H1 (cell line): ENCODE data around the gene TXNDC11. TPM values are rescaled to one million over a fixed set of nuclear protein-coding genes. Genes with fewer than 3 reads are reported as not detected.
A peak's percentile ranks its signal among the peaks of the same experiment; 100 is the strongest.

Experiments
- CTCF ChIA-PET: fragments of 300-600 bp; sonication (Branson Sonifier 250); formaldehyde crosslinking; loops from one replicate; lab custom pipeline; 2021; ENCODE audit not compliant: partially characterized antibody; lab: Charles Lee
- POLR2A ChIA-PET: fragments of 300-600 bp; sonication (Branson Sonifier 250); formaldehyde crosslinking; loops from one replicate; lab custom pipeline; 2021; ENCODE audit warnings: inconsistent platforms; ENCODE audit not compliant: partially characterized antibody; lab: Charles Lee
- DNase-seq, 2 experiments: peaks; one replicate each; pipeline versions ENCODE4 v3.0.0 to v3.0.0-alpha.2; 2010 to 2022; ENCODE audit warnings: low spot score in 2 of 2, low read depth in 1 of 2, mixed read lengths in 1 of 2
- FAIRE-seq: peaks from 2 replicates; lab custom pipeline; 2011; peaks lifted over from hg19 to GRCh38; lab: Jason Lieb, UNC
- H2AFZ ChIP-seq: 2 replicates; pipeline ENCODE4 v1.8.1; 2012; ENCODE audit warnings: low read length, inconsistent platforms
- H2AK5ac ChIP-seq: 2 replicates; pipeline ENCODE4 v1.6.1; 2013; ENCODE audit warnings: low read depth, low read length
- H2BK120ac ChIP-seq: replicated peaks from 2 replicates; pipeline ENCODE3; 2013; ENCODE audit warnings: low read depth, low read length, inconsistent platforms
- H2BK12ac ChIP-seq: 2 replicates; pipeline ENCODE4 v1.6.1; 2013; ENCODE audit warnings: low read depth, low read length
- H2BK15ac ChIP-seq: 2 replicates; pipeline ENCODE4 v1.6.1; 2013; ENCODE audit warnings: low read length
- H2BK20ac ChIP-seq: 2 replicates; pipeline ENCODE4 v1.6.1; 2013; ENCODE audit warnings: low read length
- H2BK5ac ChIP-seq: 2 replicates; pipeline ENCODE4 v1.6.1; 2013; ENCODE audit warnings: low read depth, low read length
- H3K14ac ChIP-seq: 2 replicates; pipeline ENCODE4 v1.6.1; 2013; ENCODE audit warnings: inconsistent platforms; ENCODE audit not compliant: insufficient read length
- H3K18ac ChIP-seq: 2 replicates; pipeline ENCODE4 v1.6.1; 2013; ENCODE audit warnings: low read length; ENCODE audit errors: extremely low read depth
- H3K23ac ChIP-seq: 2 replicates; pipeline ENCODE4 v1.6.1; 2013; ENCODE audit warnings: inconsistent platforms; ENCODE audit not compliant: insufficient read length
- H3K23me2 ChIP-seq: 2 replicates; pipeline ENCODE4 v1.6.1; 2013; ENCODE audit warnings: low read depth, low read length
- H3K27ac ChIP-seq: 2 replicates; pipeline ENCODE4 v1.6.1; 2011; ENCODE audit warnings: low read depth, low read length, inconsistent platforms
- H3K27me3 ChIP-seq, 4 experiments: replicated peaks in 1 of 4; 1 replicate in 1 of 4; 2 replicates in 3 of 4; pipeline versions ENCODE4 v1.6.1 to v1.8.1; 2011 to 2013; ENCODE audit warnings: low read length in 3 of 4, mild to moderate bottlenecking in 3 of 4, inconsistent platforms in 2 of 4, mixed read lengths in 2 of 4, moderate library complexity in 1 of 4; ENCODE audit not compliant: control insufficient read depth in 3 of 4, insufficient read depth in 3 of 4; ENCODE audit errors: extremely low read depth in 1 of 4
- H3K36me3 ChIP-seq, 4 experiments: 2 replicates each; pipeline versions ENCODE4 v1.6.1 to v1.8.1; 2011 to 2013; ENCODE audit warnings: mild to moderate bottlenecking in 4 of 4, low read length in 3 of 4, moderate library complexity in 2 of 4, control low read depth in 1 of 4, inconsistent platforms in 1 of 4; ENCODE audit not compliant: insufficient read depth in 4 of 4, control insufficient read depth in 2 of 4
- H3K4ac ChIP-seq: replicated peaks from 2 replicates; pipeline ENCODE3; 2013; ENCODE audit warnings: low read length, low read depth, mixed read lengths, inconsistent platforms; ENCODE audit not compliant: insufficient read length
- H3K4me1 ChIP-seq, 4 experiments: replicated peaks in 1 of 4; 1 replicate in 1 of 4; 2 replicates in 3 of 4; pipeline versions ENCODE4 v1.6.1 to v1.8.1; 2011 to 2013; ENCODE audit warnings: low read length in 3 of 4, inconsistent platforms in 2 of 4, mixed read lengths in 1 of 4; ENCODE audit not compliant: insufficient read depth in 4 of 4, control insufficient read depth in 3 of 4
- H3K4me2 ChIP-seq, 2 experiments: 2 replicates each; pipeline versions ENCODE4 v1.6.1 to v1.8.1; 2011 to 2013; ENCODE audit warnings: low read depth in 2 of 2, low read length in 2 of 2, control low read depth in 1 of 2, inconsistent platforms in 1 of 2, mild to moderate bottlenecking in 1 of 2; ENCODE audit not compliant: insufficient read depth in 1 of 2
- H3K4me3 ChIP-seq, 4 experiments: fragments of 200-600, 300-600 bp in 1 of 4; sonication (generic), shearing (Covaris generic), sonication (Bioruptor Twin) in 1 of 4; 2 replicates each; pipeline versions ENCODE4 v1.5.1 to v1.8.1; 2011 to 2016; ENCODE audit warnings: low read length in 4 of 4, low read depth in 3 of 4, control low read depth in 2 of 4, inconsistent platforms in 2 of 4, mild to moderate bottlenecking in 2 of 4, mixed read lengths in 1 of 4, moderate library complexity in 1 of 4; ENCODE audit not compliant: insufficient read depth in 2 of 4; ENCODE audit errors: extremely low read depth in 1 of 4
- H3K56ac ChIP-seq: replicated peaks from 2 replicates; pipeline ENCODE3; 2013; ENCODE audit warnings: low read depth, mild to moderate bottlenecking, mixed read lengths, low read length, inconsistent platforms; ENCODE audit not compliant: insufficient read length
- H3K79me1 ChIP-seq: 2 replicates; pipeline ENCODE4 v1.6.1; 2013; ENCODE audit warnings: low read depth, low read length, control low read depth
- H3K79me2 ChIP-seq, 2 experiments: 2 replicates each; pipeline versions ENCODE4 v1.6.1 to v1.8.1; 2012 to 2013; ENCODE audit warnings: low read length in 2 of 2, mild to moderate bottlenecking in 2 of 2, inconsistent platforms in 1 of 2; ENCODE audit not compliant: insufficient read depth in 2 of 2, control insufficient read depth in 1 of 2
- H3K9ac ChIP-seq, 4 experiments: replicated peaks in 1 of 4; 1 replicate in 1 of 4; 2 replicates in 3 of 4; pipeline versions ENCODE4 v1.6.1 to v1.8.1; 2011 to 2013; ENCODE audit warnings: low read depth in 3 of 4, low read length in 3 of 4, control low read depth in 2 of 4, mild to moderate bottlenecking in 2 of 4, moderate library complexity in 2 of 4, inconsistent platforms in 1 of 4; ENCODE audit errors: extremely low read depth in 1 of 4
- H3K9me3 ChIP-seq, 2 experiments: 2 replicates each; pipeline versions ENCODE4 v1.6.1 to v1.8.1; 2012 to 2013; ENCODE audit warnings: mild to moderate bottlenecking in 2 of 2, moderate library complexity in 2 of 2, control low read depth in 1 of 2, inconsistent platforms in 1 of 2, low read depth in 1 of 2, low read length in 1 of 2, mixed read lengths in 1 of 2; ENCODE audit not compliant: insufficient read depth in 2 of 2
- H4K20me1 ChIP-seq, 2 experiments: replicated peaks in 1 of 2; 2 replicates each; pipeline versions ENCODE3 to v1.8.1; 2011 to 2013; ENCODE audit warnings: inconsistent platforms in 2 of 2, low read length in 2 of 2, mild to moderate bottlenecking in 1 of 2; ENCODE audit not compliant: insufficient read depth in 2 of 2, control insufficient read depth in 1 of 2
- H4K5ac ChIP-seq: 2 replicates; pipeline ENCODE4 v1.6.1; 2013; ENCODE audit warnings: low read length, low read depth, mixed read lengths, inconsistent platforms; ENCODE audit not compliant: insufficient read length
- H4K8ac ChIP-seq: 2 replicates; pipeline ENCODE4 v1.8.0; 2013; ENCODE audit warnings: mild to moderate bottlenecking, moderate library complexity, low read length, inconsistent platforms; ENCODE audit not compliant: insufficient read depth; ENCODE audit errors: extremely low read depth
- H4K91ac ChIP-seq: replicated peaks from 2 replicates; pipeline ENCODE3; 2013; ENCODE audit warnings: low read length, mixed read lengths, inconsistent platforms; ENCODE audit not compliant: insufficient read length
- ASH2L ChIP-seq: fragments of 200-600, 300-600 bp; sonication (generic); IDR thresholded peaks from one replicate; pipeline ENCODE4 v1.7.1; 2017; ENCODE audit warnings: low read length
- CHD2 ChIP-seq: IDR thresholded peaks from 2 replicates; pipeline ENCODE4 v1.6.1; 2012; ENCODE audit warnings: low read length, improper control_type of control experiment
- CTBP2 ChIP-seq: IDR thresholded peaks from 2 replicates; pipeline ENCODE4 v1.7.0; 2011; ENCODE audit warnings: borderline replicate concordance, mild to moderate bottlenecking, moderate library complexity, mixed read lengths, low read length; ENCODE audit not compliant: insufficient read depth, insufficient read length
- EGR1 ChIP-seq: IDR thresholded peaks from 2 replicates; pipeline ENCODE4 v1.6.1; 2011; ENCODE audit warnings: low read depth, low read length, borderline replicate concordance
- GABPA ChIP-seq: IDR thresholded peaks from 2 replicates; pipeline ENCODE4 v1.6.1; 2011; ENCODE audit warnings: mild to moderate bottlenecking, low read length, moderate library complexity, borderline replicate concordance; ENCODE audit not compliant: insufficient read depth
- GTF2F1 ChIP-seq: IDR thresholded peaks from 2 replicates; pipeline ENCODE4 v1.6.1; 2012; ENCODE audit warnings: low read depth, low read length, improper control_type of control experiment, borderline replicate concordance
- HDAC6 ChIP-seq: IDR thresholded peaks from one replicate; pipeline ENCODE4 v1.7.1; 2012; ENCODE audit warnings: low read depth, mild to moderate bottlenecking, inconsistent platforms, low read length, moderate library complexity
- MAX ChIP-seq: IDR thresholded peaks from 2 replicates; pipeline ENCODE4 v1.6.1; 2012; ENCODE audit warnings: inconsistent platforms
- POU5F1 ChIP-seq: IDR thresholded peaks from 2 replicates; pipeline ENCODE4 v1.6.1; 2011; ENCODE audit warnings: low read depth, mild to moderate bottlenecking, low read length, moderate library complexity
- RXRA ChIP-seq: IDR thresholded peaks from 2 replicates; pipeline ENCODE4 v1.6.1; 2011; ENCODE audit warnings: low read depth, mild to moderate bottlenecking, low read length, moderate library complexity; ENCODE audit not compliant: insufficient read depth
- ZNF274 ChIP-seq: IDR thresholded peaks from 2 replicates; pipeline ENCODE4 v1.7.0; 2012; ENCODE audit warnings: low read length, borderline replicate concordance; ENCODE audit errors: extremely low read depth
- WGBS, 2 experiments: shearing (Covaris generic) in 1 of 2; methylation state at CpG; one replicate each; pipeline versions ENCODE4 v1.1.6 to v1.1.7; 2013 to 2015; ENCODE audit warnings: low lambda C conversion rate in 2 of 2, mixed read lengths in 2 of 2, inconsistent platforms in 1 of 2, low coverage in 1 of 2, missing lambda C conversion rate in 1 of 2; ENCODE audit not compliant: insufficient replicate concordance in 2 of 2, insufficient coverage in 1 of 2, insufficient read length in 1 of 2; ENCODE audit errors: extremely low coverage in 1 of 2, missing lambda C conversion rate in 1 of 2; 5-methylcytosine and 5-hydroxymethylcytosine counted together
- polyA plus RNA-seq, 7 experiments: library from polyadenylated mRNA; depleted of rRNA in 3 of 7; stranded (reverse) in 5 of 7; unstranded in 2 of 7; fragments of >200 nt in 5 of 7; fragments of 200-250 nt in 2 of 7; gene quantifications; 1 replicate in 5 of 7; 2 replicates in 1 of 7; 4 replicates in 1 of 7; pipeline versions ENCODE4 v1.2.1 to v1.2.3, GENCODE V29; 2011 to 2013; ENCODE audit warnings: missing spikeins in 2 of 7, mixed read lengths in 2 of 7
- total RNA-seq: library from RNA; stranded (reverse); fragmentation: NEBNext Ultra II Directional; extraction: Animal tissue kit (Norgen Biotek cat#: 25700); gene quantifications from 2 replicates; pipeline ENCODE4 v1.2.1, GENCODE V29; 2021
- TF ChIP-seq, protein P1 (sequence below): IDR thresholded peaks from 2 replicates; pipeline ENCODE4 v1.6.1; 2011; ENCODE audit warnings: low read depth, mild to moderate bottlenecking, low read length; ENCODE audit not compliant: insufficient read depth

TXNDC11 gene
- total and polyA plus RNA-seq, 2 of the 8 experiments (the other 6 are each of a cell fraction or from before 2014, with no cell fraction given): 13.5 to 13.8 TPM

DNA sequence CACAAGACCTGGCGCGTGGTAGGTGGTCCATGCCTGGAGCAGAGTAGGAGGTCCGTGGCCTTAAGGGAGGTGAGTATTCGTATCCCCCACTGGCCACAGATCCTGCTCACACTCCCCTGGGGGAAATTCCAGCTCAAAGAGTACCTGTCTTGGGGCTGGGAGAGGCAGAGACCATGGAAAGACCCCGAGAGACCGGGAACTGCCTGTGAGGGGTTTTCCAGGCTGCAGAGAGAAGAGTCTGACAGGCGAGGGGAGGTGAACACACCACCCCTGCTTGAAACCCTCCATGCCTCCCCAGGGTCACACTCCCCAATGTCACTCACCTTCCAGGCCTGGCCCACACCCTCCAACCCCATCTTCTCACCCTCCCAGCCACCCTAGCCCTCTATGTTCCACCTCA lies 87.0 kb downstream of the TXNDC11 start:
- DNase-seq (no peak), FAIRE-seq (no peak)
- H3K79me2 ChIP-seq: no peaks in the 10 kb centered on the region
- no peaks in the 10 kb centered on the region for H4K20me1 ChIP-seq
- H2BK120ac ChIP-seq: no peak overlapping the region
- no peak overlapping the region for H4K8ac ChIP-seq
- H3K14ac ChIP-seq: no peak overlapping the region
- no peak overlapping the region for H2BK20ac ChIP-seq
- 0 out of 2 replicates have a peak overlapping the region, but pooled peaks have one; percentile 11 for H2BK12ac ChIP-seq
- H2AFZ ChIP-seq: no peak overlapping the region
- no peak overlapping the region for H4K5ac ChIP-seq
- no peak overlapping the region for H3K56ac ChIP-seq
- H2AK5ac ChIP-seq: no peak overlapping the region
- H3K23me2 ChIP-seq: no peaks in the 10 kb centered on the region
- H3K4me1 ChIP-seq: peaks cover 0 to 8% (median 6%) of the 10 kb centered on the region in 4 experiments; a peak in 5 of 7 replicates
- 92% methylated on average over 7 of the region's 7 CpGs; no CpG with 5 or more reads in 1 of the 2 experiments for WGBS, 2 experiments
- H3K27ac ChIP-seq: no peak overlapping the region
- no peak overlapping the region for H3K4me2 ChIP-seq
- no peak overlapping the region for H3K9ac ChIP-seq
- no peaks in the 10 kb centered on the region for H3K9me3 ChIP-seq
- ChIA-PET POLR2A (interaction anchor here (0.6 to 1.2 kb wide), 3 partner anchors 15 to 195 kb away, joined by 3 read pairs; no protein-coding TSS in a partner anchor), CTCF (interaction anchor here (0.6 to 3.2 kb wide), 7 partner anchors 9 to 251 kb away, joined by 3 to 31 read pairs (median 4); no protein-coding TSS in a partner anchor)
- H4K91ac ChIP-seq: no peak overlapping the region
- H3K4ac ChIP-seq: no peak overlapping the region
- H3K27me3 ChIP-seq: no peaks in the 10 kb centered on the region
- no peaks in the 10 kb centered on the region for H3K36me3 ChIP-seq
- H2BK5ac ChIP-seq: no peak overlapping the region
- H3K79me1 ChIP-seq: no peaks in the 10 kb centered on the region
- no peak overlapping the region for H3K18ac ChIP-seq
- H3K4me3 ChIP-seq: no peak overlapping the region
- no peak overlapping the region for H2BK15ac ChIP-seq
- H3K23ac ChIP-seq: no peak overlapping the region
- TF ChIP-seq ZNF274 (no peak), GABPA (no peak), CHD2 (no peak), RXRA (no peak), CTBP2 (no peak), ASH2L (no peak), MAX (no peak), HDAC6 (no peak), EGR1 (no peak), POU5F1 (no peak), GTF2F1 (no peak)
- TF ChIP-seq, protein P1, sequence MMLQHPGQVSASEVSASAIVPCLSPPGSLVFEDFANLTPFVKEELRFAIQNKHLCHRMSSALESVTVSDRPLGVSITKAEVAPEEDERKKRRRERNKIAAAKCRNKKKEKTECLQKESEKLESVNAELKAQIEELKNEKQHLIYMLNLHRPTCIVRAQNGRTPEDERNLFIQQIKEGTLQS: no peak
- TF ChIP-seq, all 59 proteins: peak for 0
